Suprapubic skin (tissue), 4 donors: Measurements from ENCODE around the gene CELF5.

Source experiments
- EP300 ChIP-seq: sonication (generic); formaldehyde crosslinking; IDR thresholded peaks from one replicate; pipeline ENCODE4 v1.6.1; 2017; ENCODE audit warnings: antibody characterized with exemption
- POLR2A ChIP-seq, 2 donors: fragments of 450-650 bp; IDR thresholded peaks; one replicate each; pipeline ENCODE4 v1.6.1; 2017; ENCODE audit warnings: antibody characterized with exemption in 2 of 2, mild to moderate bottlenecking in 2 of 2, moderate library complexity in 2 of 2
- POLR2AphosphoS5 ChIP-seq, 3 donors: sonication (generic); formaldehyde crosslinking; IDR thresholded peaks; one replicate each; pipeline ENCODE4 v1.6.1; 2017; ENCODE audit warnings: antibody characterized with exemption in 3 of 3
- TF ChIP-seq, protein P1 (sequence below), 2 donors: fragments of 200-600 bp in 1 of 2; fragments of 450-650 bp in 1 of 2; sonication (generic) in 1 of 2; IDR thresholded peaks; one replicate each; pipeline ENCODE4 v1.5.1; 2016 to 2019; ENCODE audit warnings: antibody characterized with exemption in 2 of 2, mild to moderate bottlenecking in 1 of 2, moderate library complexity in 1 of 2

DNA sequence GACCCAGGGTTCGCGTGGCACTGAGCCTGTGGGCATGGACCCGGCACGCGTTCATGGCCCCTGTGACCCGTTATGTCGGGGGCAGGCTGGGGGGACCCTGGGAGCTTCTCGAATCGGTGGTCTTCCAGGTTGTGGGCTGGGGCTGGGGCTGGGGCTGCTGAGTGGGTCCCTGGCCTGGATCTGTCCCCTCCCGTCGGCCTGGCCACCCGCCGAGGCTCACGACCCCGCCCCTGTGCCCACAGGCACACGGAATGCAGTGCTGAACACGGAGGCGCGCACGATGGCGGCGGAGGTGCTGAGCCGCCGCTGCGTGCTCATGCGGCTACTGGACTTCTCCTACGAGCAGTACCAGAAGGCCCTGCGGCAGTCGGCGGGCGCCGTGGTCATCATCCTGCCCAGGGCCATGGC, 32.2 kb upstream of the CELF5 start:
- TF ChIP-seq POLR2A (IDR thresholded peaks at IDR 0.05) (no peak), EP300 (no peak), POLR2AphosphoS5 (IDR thresholded peaks at IDR 0.05) (no peak)
- TF ChIP-seq, protein P1, sequence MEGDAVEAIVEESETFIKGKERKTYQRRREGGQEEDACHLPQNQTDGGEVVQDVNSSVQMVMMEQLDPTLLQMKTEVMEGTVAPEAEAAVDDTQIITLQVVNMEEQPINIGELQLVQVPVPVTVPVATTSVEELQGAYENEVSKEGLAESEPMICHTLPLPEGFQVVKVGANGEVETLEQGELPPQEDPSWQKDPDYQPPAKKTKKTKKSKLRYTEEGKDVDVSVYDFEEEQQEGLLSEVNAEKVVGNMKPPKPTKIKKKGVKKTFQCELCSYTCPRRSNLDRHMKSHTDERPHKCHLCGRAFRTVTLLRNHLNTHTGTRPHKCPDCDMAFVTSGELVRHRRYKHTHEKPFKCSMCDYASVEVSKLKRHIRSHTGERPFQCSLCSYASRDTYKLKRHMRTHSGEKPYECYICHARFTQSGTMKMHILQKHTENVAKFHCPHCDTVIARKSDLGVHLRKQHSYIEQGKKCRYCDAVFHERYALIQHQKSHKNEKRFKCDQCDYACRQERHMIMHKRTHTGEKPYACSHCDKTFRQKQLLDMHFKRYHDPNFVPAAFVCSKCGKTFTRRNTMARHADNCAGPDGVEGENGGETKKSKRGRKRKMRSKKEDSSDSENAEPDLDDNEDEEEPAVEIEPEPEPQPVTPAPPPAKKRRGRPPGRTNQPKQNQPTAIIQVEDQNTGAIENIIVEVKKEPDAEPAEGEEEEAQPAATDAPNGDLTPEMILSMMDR (IDR thresholded peaks at IDR 0.05): no peak
